Osteoblast (primary cell): ENCODE data around the gene KAT6B. TPM values are rescaled to one million over a fixed set of nuclear protein-coding genes. Genes with fewer than 3 reads are reported as not detected.

Source experiments
- DNase-seq: peaks from one replicate; pipeline ENCODE4 v3.0.0; 2011; ENCODE audit warnings: low spot score, mixed read lengths; ENCODE audit not compliant: insufficient read length; ENCODE audit errors: missing footprints
- H2AFZ ChIP-seq: 2 replicates; pipeline ENCODE4 v1.6.0; 2011; ENCODE audit warnings: mild to moderate bottlenecking, low read length
- H3K27ac ChIP-seq: 2 replicates; pipeline ENCODE4 v1.5.1; 2011; ENCODE audit warnings: mild to moderate bottlenecking, low read depth, low read length, moderate library complexity
- H3K27me3 ChIP-seq: 2 replicates; pipeline ENCODE4 v1.6.0; 2012; ENCODE audit warnings: mild to moderate bottlenecking, control low read depth, inconsistent platforms, low read length, moderate library complexity; ENCODE audit not compliant: insufficient read depth
- H3K36me3 ChIP-seq: 2 replicates; pipeline ENCODE4 v1.5.1; 2011; ENCODE audit warnings: mild to moderate bottlenecking, low read length, control low read depth, moderate library complexity; ENCODE audit not compliant: insufficient read depth
- H3K4me1 ChIP-seq: 2 replicates; pipeline ENCODE4 v1.5.1; 2011; ENCODE audit warnings: mild to moderate bottlenecking, low read length, control low read depth, moderate library complexity; ENCODE audit not compliant: insufficient read depth
- H3K4me2 ChIP-seq: 2 replicates; pipeline ENCODE4 v1.6.0; 2011; ENCODE audit warnings: mild to moderate bottlenecking, low read length; ENCODE audit not compliant: insufficient read depth
- H3K4me3 ChIP-seq: fragments of 200-600 bp; sonication (generic); 3 replicates; pipeline ENCODE4 v1.5.1; 2012; ENCODE audit warnings: mild to moderate bottlenecking, low read length, inconsistent platforms; ENCODE audit not compliant: insufficient read depth
- H3K79me2 ChIP-seq: 2 replicates; pipeline ENCODE4 v1.6.0; 2012; ENCODE audit warnings: mild to moderate bottlenecking, low read length, control low read depth, inconsistent platforms; ENCODE audit not compliant: insufficient read depth
- H3K9me3 ChIP-seq: 2 replicates; pipeline ENCODE4 v1.5.1; 2011; ENCODE audit warnings: low read depth, low read length, control low read depth
- H4K20me1 ChIP-seq: 2 replicates; pipeline ENCODE4 v1.6.0; 2012; ENCODE audit warnings: mild to moderate bottlenecking, low read length, control low read depth; ENCODE audit not compliant: insufficient read depth
- total RNA-seq: library from RNA; depleted of rRNA; stranded (reverse); fragments of >200 nt; gene quantifications from 2 replicates; pipeline ENCODE4 v1.2.3, GENCODE V29; 2012
- TF ChIP-seq, protein P1 (sequence below): IDR thresholded peaks from 2 replicates; pipeline ENCODE4 v1.5.1; 2011; ENCODE audit warnings: mild to moderate bottlenecking, low read depth, low read length, moderate library complexity; ENCODE audit errors: extremely low read depth

KAT6B gene
- total RNA-seq, 1 donor, result 24.6 TPM

DNA sequence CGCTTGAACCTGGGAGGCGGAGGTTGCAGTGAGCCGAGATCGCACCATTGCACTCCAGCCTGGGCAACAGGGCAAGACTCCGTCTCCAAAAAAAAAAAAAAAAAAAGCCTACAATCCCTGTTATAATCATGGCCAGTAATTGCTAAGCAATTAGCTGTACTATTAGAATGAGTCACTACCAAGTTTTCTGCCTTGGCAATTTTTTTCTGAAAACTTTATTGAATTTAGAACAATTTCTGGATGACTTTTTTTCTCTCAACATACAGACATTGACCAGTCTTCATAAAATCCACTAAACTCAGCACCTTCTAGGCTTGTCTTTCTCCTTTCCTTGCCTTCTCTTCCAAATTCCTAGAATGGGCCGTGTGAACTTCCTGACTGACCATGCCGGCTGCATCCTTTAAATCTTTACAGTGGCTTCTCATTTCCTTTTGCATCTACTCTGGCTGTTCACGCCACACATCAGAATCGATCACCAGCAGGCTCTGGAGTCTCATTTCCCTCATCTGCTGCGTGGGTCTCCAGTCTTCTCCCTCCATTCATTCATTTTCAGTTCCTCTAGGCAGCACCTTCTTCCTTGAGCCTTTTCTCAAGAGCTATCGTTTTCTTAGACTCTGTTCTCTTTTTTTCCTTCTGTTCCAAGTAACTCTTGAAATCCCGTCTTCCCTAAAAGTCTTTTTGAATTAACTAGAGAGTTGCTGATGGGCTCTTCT lies 107.9 kb downstream of the KAT6B start:
- DNase-seq, result no peak
- H3K4me3 ChIP-seq, result no peak overlapping the region
- no peak overlapping the region for H3K27ac ChIP-seq
- H4K20me1 ChIP-seq, result peaks cover 25% of the 10 kb centered on the region
- H3K9me3 ChIP-seq, result no peaks in the 10 kb centered on the region
- H3K4me2 ChIP-seq, result no peak overlapping the region
- TF ChIP-seq, protein P1, sequence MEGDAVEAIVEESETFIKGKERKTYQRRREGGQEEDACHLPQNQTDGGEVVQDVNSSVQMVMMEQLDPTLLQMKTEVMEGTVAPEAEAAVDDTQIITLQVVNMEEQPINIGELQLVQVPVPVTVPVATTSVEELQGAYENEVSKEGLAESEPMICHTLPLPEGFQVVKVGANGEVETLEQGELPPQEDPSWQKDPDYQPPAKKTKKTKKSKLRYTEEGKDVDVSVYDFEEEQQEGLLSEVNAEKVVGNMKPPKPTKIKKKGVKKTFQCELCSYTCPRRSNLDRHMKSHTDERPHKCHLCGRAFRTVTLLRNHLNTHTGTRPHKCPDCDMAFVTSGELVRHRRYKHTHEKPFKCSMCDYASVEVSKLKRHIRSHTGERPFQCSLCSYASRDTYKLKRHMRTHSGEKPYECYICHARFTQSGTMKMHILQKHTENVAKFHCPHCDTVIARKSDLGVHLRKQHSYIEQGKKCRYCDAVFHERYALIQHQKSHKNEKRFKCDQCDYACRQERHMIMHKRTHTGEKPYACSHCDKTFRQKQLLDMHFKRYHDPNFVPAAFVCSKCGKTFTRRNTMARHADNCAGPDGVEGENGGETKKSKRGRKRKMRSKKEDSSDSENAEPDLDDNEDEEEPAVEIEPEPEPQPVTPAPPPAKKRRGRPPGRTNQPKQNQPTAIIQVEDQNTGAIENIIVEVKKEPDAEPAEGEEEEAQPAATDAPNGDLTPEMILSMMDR, result no peak
- no peak overlapping the region for H2AFZ ChIP-seq
- H3K27me3 ChIP-seq, result no peaks in the 10 kb centered on the region
- peaks cover 45% of the 10 kb centered on the region for H3K79me2 ChIP-seq
- peaks cover 13% of the 10 kb centered on the region for H3K4me1 ChIP-seq
- H3K36me3 ChIP-seq, result no peaks in the 10 kb centered on the region

GRCh38 chr10:74936577-74937265 lies 110.3 kb downstream of the KAT6B start:
- no peak overlapping the region for H3K4me3 ChIP-seq
- peak; percentile 72 for DNase-seq
- peaks cover 18% of the 10 kb centered on the region for H3K4me1 ChIP-seq
- H4K20me1 ChIP-seq, result peaks cover 32% of the 10 kb centered on the region
- H3K27me3 ChIP-seq, result no peaks in the 10 kb centered on the region
- TF ChIP-seq, protein P1, result no peak
- peak overlapping the region; percentile 6 for H3K27ac ChIP-seq
- H3K79me2 ChIP-seq, result peaks cover 48% of the 10 kb centered on the region
- no peaks in the 10 kb centered on the region for H3K9me3 ChIP-seq
- H2AFZ ChIP-seq, result no peak overlapping the region
- H3K4me2 ChIP-seq, result peak overlapping the region; percentile 13
- H3K36me3 ChIP-seq, result no peaks in the 10 kb centered on the region

DNA sequence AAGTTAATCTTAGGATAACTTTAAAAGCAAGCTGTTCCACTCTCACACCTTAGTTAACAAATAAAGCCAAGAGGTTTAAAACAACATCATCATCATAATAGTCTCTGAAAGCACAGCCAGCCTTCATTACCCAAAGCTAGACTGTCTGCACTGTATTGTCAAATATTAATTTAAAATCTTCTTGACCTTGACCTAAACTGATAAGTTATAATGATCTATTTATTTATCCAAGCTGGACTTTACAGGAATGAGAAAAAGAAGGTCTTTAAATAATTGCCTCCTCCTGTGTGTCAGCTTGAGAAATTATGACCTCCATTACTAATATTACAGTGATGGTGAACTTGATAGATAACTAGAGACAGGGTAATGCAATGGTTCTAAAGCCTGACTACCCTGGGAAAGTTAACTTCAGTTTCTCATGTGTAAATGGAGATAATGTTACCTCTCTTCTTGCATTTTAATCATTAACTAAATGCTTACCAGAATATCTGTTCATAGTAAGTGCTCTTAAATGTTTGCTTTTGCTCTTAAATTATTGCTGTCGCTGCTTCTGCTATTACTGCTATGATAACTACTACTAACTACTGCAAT lies 111.0 kb downstream of the KAT6B start:
- peaks cover 29% of the 10 kb centered on the region for H4K20me1 ChIP-seq
- H3K4me2 ChIP-seq, result peak overlapping the region; percentile 13
- DNase-seq, result no peak
- H3K27ac ChIP-seq, result peak overlapping the region; percentile 6
- no peaks in the 10 kb centered on the region for H3K9me3 ChIP-seq
- peaks cover 18% of the 10 kb centered on the region for H3K4me1 ChIP-seq
- H3K4me3 ChIP-seq, result no peak overlapping the region
- H2AFZ ChIP-seq, result no peak overlapping the region
- H3K36me3 ChIP-seq, result no peaks in the 10 kb centered on the region
- peaks cover 42% of the 10 kb centered on the region for H3K79me2 ChIP-seq
- H3K27me3 ChIP-seq, result no peaks in the 10 kb centered on the region
- TF ChIP-seq, protein P1, result no peak

- no peak for DNase-seq
- Histone ChIP-seq H3K27me3 (no peaks in the 10 kb centered on the region), H3K36me3 (no peaks in the 10 kb centered on the region), H3K4me2 (no peak overlapping the region), H2AFZ (no peak overlapping the region), H4K20me1 (peaks cover 24% of the 10 kb centered on the region), H3K27ac (no peak overlapping the region), H3K9me3 (no peaks in the 10 kb centered on the region), H3K4me1 (peaks cover 15% of the 10 kb centered on the region), H3K79me2 (peaks cover 40% of the 10 kb centered on the region), H3K4me3 (no peak overlapping the region)
- TF ChIP-seq, protein P1, result no peak
Observed at GRCh38 chr10:74944205-74944604, 117.8 kb downstream of the KAT6B start.
